ENCODE data around the gene MAP7D3.

Gene MAP7D3

GRCh38 chrX:136205882-136206380, 45.3 kb downstream of the MAP7D3 start:
- DNase-seq (ENCODE audit: low read depth), result no peak

GRCh38 chrX:136204571-136204970, 46.6 kb downstream of the MAP7D3 start:
- DNase-seq (ENCODE audit: low read depth), result no peak

GRCh38 chrX:136203951-136204350, 47.2 kb downstream of the MAP7D3 start:
- no peak for DNase-seq (ENCODE audit: low read depth)

- no peak for DNase-seq (ENCODE audit: low read depth)
These were observed 47.8 kb downstream of the MAP7D3 start for GRCh38 chrX:136203438-136203837.

GRCh38 chrX:136202889-136203288, 48.3 kb downstream of the MAP7D3 start:
- no peak for DNase-seq (ENCODE audit: low read depth)

GRCh38 chrX:136201601-136202000, 49.6 kb downstream of the MAP7D3 start:
- DNase-seq (ENCODE audit: low read depth), result no peak

- DNase-seq (ENCODE audit: low read depth), result no peak
These were observed 50.7 kb downstream of the MAP7D3 start for GRCh38 chrX:136200466-136200865.

GRCh38 chrX:136199365-136199764, 51.8 kb downstream of the MAP7D3 start:
- DNase-seq (ENCODE audit: low read depth), result no peak

GRCh38 chrX:136198678-136199243, 52.4 kb downstream of the MAP7D3 start:
- no peak for DNase-seq (ENCODE audit: low read depth)

- DNase-seq (ENCODE audit: low read depth), result no peak
These were observed 53.2 kb downstream of the MAP7D3 start for GRCh38 chrX:136198010-136198409.

- no peak for DNase-seq (ENCODE audit: low read depth)
These were observed 54.5 kb downstream of the MAP7D3 start for GRCh38 chrX:136196691-136197155.

- DNase-seq (ENCODE audit: low read depth), result no peak
These were observed 56.0 kb downstream of the MAP7D3 start for GRCh38 chrX:136195247-136195646.

GRCh38 chrX:136194536-136194935, 56.7 kb downstream of the MAP7D3 start:
- DNase-seq (ENCODE audit: low read depth), result no peak

GRCh38 chrX:136193771-136194170, 57.4 kb downstream of the MAP7D3 start:
- DNase-seq (ENCODE audit: low read depth), result no peak

- DNase-seq (ENCODE audit: low read depth), result no peak
These were observed 58.3 kb downstream of the MAP7D3 start for GRCh38 chrX:136192839-136193414.

GRCh38 chrX:136192135-136192534, 59.1 kb downstream of the MAP7D3 start:
- no peak for DNase-seq (ENCODE audit: low read depth)

- DNase-seq (ENCODE audit: low read depth), result no peak
These were observed 60.0 kb downstream of the MAP7D3 start for GRCh38 chrX:136191171-136191570.

GRCh38 chrX:136190038-136190713, 61.0 kb downstream of the MAP7D3 start:
- DNase-seq (ENCODE audit: low read depth), result no peak

- no peak for DNase-seq (ENCODE audit: low read depth)
These were observed 62.0 kb downstream of the MAP7D3 start for GRCh38 chrX:136189222-136189621.

GRCh38 chrX:136186023-136186413, 65.2 kb downstream of the MAP7D3 start:
- DNase-seq (ENCODE audit: low read depth), result no peak

- no peak for DNase-seq (ENCODE audit: low read depth)
These were observed 65.7 kb downstream of the MAP7D3 start for GRCh38 chrX:136185401-136186022.

- DNase-seq (ENCODE audit: low read depth), result no peak
These were observed 67.3 kb downstream of the MAP7D3 start for GRCh38 chrX:136183917-136184316.

GRCh38 chrX:136183172-136183571, 68.0 kb downstream of the MAP7D3 start:
- no peak for DNase-seq (ENCODE audit: low read depth)

Measured in stimulated activated CD8-positive, alpha-beta memory T cell treated with anti-CD3 and anti-CD28 coated beads, Interleukin-12 subunit alpha, Interleukin-12 subunit beta, amount 100 ng/mL, for 4 hours (primary cell).